Tibial artery (tissue), 4 donors: ENCODE data around the gene FCRLA.
A peak's percentile ranks its signal among the peaks of the same experiment; 100 is the strongest.

Source experiments
- DNase-seq, 2 donors: peaks; one replicate each; pipeline ENCODE4 v3.0.0-alpha.2; 2019
- H3K27ac ChIP-seq, 2 donors: fragments of 200-600 bp; sonication (generic) in 1 of 2; 1 replicate in 1 of 2; 2 replicates in 1 of 2; pipeline ENCODE4 v1.5.1; 2018 to 2019; ENCODE audit warnings: mild to moderate bottlenecking in 1 of 2
- H3K27me3 ChIP-seq, 2 donors: fragments of 200-600 bp; sonication (generic) in 1 of 2; one replicate each; pipeline versions ENCODE4 v1.5.1 to v1.6.0; 2016 to 2019
- H3K36me3 ChIP-seq, 3 donors: fragments of 200-600 bp; sonication (generic) in 2 of 3; one replicate each; pipeline ENCODE4 v1.5.1; 2016 to 2019; ENCODE audit warnings: mild to moderate bottlenecking in 2 of 3
- H3K4me1 ChIP-seq, 4 donors: fragments of 200-600 bp; sonication (generic) in 2 of 4; 1 replicate in 3 of 4; 2 replicates in 1 of 4; pipeline ENCODE4 v1.5.1; 2016 to 2019
- H3K4me3 ChIP-seq, 2 donors: fragments of 200-600 bp; sonication (generic) in 1 of 2; 1 replicate in 1 of 2; 2 replicates in 1 of 2; pipeline ENCODE4 v1.5.1; 2018 to 2019; ENCODE audit warnings: mild to moderate bottlenecking in 2 of 2
- H3K9me3 ChIP-seq, 3 donors: fragments of 200-600 bp; sonication (generic) in 1 of 3; one replicate each; pipeline ENCODE4 v1.5.1; 2016 to 2019
- CTCF ChIP-seq, 2 experiments: fragments of 200-600 bp in 1 of 2; fragments of 450-650 bp in 1 of 2; IDR thresholded peaks; one replicate each; pipeline ENCODE4 v1.5.1; 2017 to 2019; ENCODE audit warnings: antibody characterized with exemption in 2 of 2, mild to moderate bottlenecking in 1 of 2, moderate library complexity in 1 of 2
- intact Hi-C: fragments of 100-400 bp; cut with DNase I; formaldehyde crosslinking; loops from one replicate; pipeline ENCODE4 v1.15.0; 2023; ENCODE audit warnings: low total_unique reads

The FCRLA gene

GRCh38 chr1:161725908-161726472 lies 19.0 kb downstream of the FCRLA start:
- intact Hi-C loops: no loop called here
- DNase-seq: peak; percentile 31 to 70
- no peaks in the 10 kb centered on the region for H3K9me3 ChIP-seq
- peaks cover 0 to 22% (median 10%) of the 10 kb centered on the region in 4 donors for H3K4me1 ChIP-seq
- H3K27me3 ChIP-seq: peaks cover 0 to 7% of the 10 kb centered on the region in 2 donors
- peak; percentile 36 to 43 for TF ChIP-seq CTCF (IDR thresholded peaks at IDR 0.05)
- H3K36me3 ChIP-seq: no peaks in the 10 kb centered on the region
- peak overlapping the region; percentile 67 to 79 for H3K27ac ChIP-seq
- H3K4me3 ChIP-seq: peak overlapping the region; percentile 77 to 85

- peak; percentile 89 for DNase-seq
- TF ChIP-seq CTCF (IDR thresholded peaks at IDR 0.05): peak in 1 of 2 experiments; percentile 15
- no peaks in the 10 kb centered on the region for H3K9me3 ChIP-seq
- H3K4me1 ChIP-seq: peaks cover 0 to 22% (median 10%) of the 10 kb centered on the region in 4 donors
- no peaks in the 10 kb centered on the region for H3K36me3 ChIP-seq
- H3K27me3 ChIP-seq: peaks cover 0 to 7% of the 10 kb centered on the region in 2 donors
- peak overlapping the region; percentile 77 to 85 for H3K4me3 ChIP-seq
- H3K27ac ChIP-seq: peak overlapping the region; percentile 67 to 79
- intact Hi-C loops: no loop called here
Observed at GRCh38 chr1:161726473-161727255, 19.6 kb downstream of the FCRLA start.

GRCh38 chr1:161727256-161727924 lies 20.4 kb downstream of the FCRLA start:
- DNase-seq: no peak
- Histone ChIP-seq H3K4me1 (peaks cover 0 to 22% (median 10%) of the 10 kb centered on the region in 4 donors), H3K36me3 (no peaks in the 10 kb centered on the region), H3K9me3 (no peaks in the 10 kb centered on the region), H3K27ac (peak overlapping the region; percentile 67 to 79), H3K4me3 (peak overlapping the region; percentile 77 to 85), H3K27me3 (peaks cover 0 to 3% of the 10 kb centered on the region in 2 donors)
- intact Hi-C loops: no loop called here
- TF ChIP-seq CTCF (IDR thresholded peaks at IDR 0.05): no peak

- Histone ChIP-seq H3K27ac (no peak overlapping the region), H3K36me3 (no peaks in the 10 kb centered on the region), H3K27me3 (peaks cover 0 to 2% of the 10 kb centered on the region in 2 donors), H3K4me1 (peaks cover 0 to 22% (median 10%) of the 10 kb centered on the region in 4 donors), H3K4me3 (no peak overlapping the region), H3K9me3 (no peaks in the 10 kb centered on the region)
- no peak for TF ChIP-seq CTCF (IDR thresholded peaks at IDR 0.05)
- no peak for DNase-seq
- intact Hi-C loops: no loop called here
Observed at GRCh38 chr1:161728376-161729226, 21.6 kb downstream of the FCRLA start.

GRCh38 chr1:161730050-161730564 lies 23.1 kb downstream of the FCRLA start:
- H3K36me3 ChIP-seq: no peaks in the 10 kb centered on the region
- no peaks in the 10 kb centered on the region for H3K27me3 ChIP-seq
- H3K4me1 ChIP-seq: peaks cover 0 to 22% (median 10%) of the 10 kb centered on the region in 4 donors
- no peak overlapping the region for H3K4me3 ChIP-seq
- intact Hi-C loops: no loop called here
- H3K27ac ChIP-seq: no peak overlapping the region
- no peak for TF ChIP-seq CTCF (IDR thresholded peaks at IDR 0.05)
- no peaks in the 10 kb centered on the region for H3K9me3 ChIP-seq
- DNase-seq: no peak
